HepG2 (cell line): ENCODE data around the gene PPA2. TPM values are rescaled to one million over a fixed set of nuclear protein-coding genes. Genes with fewer than 3 reads are reported as not detected.

Experiments used
- ARID4A ChIP-seq: sonication (generic); formaldehyde crosslinking; IDR thresholded peaks from 2 replicates; pipeline ENCODE4 v1.5.0; 2020; ENCODE audit warnings: mild to moderate bottlenecking, missing genetic modification reagents, borderline replicate concordance
- CTCF ChIP-seq: sonication (generic); formaldehyde crosslinking; IDR thresholded peaks from 2 replicates; pipeline ENCODE4 v1.5.0; 2020; ENCODE audit warnings: mild to moderate bottlenecking, missing genetic modification reagents, moderate library complexity
- FOXP4 ChIP-seq: sonication (generic); formaldehyde crosslinking; IDR thresholded peaks from 2 replicates; pipeline ENCODE4 v1.4.0; 2020; ENCODE audit warnings: missing genetic modification reagents
- FUBP1 ChIP-seq: sonication (generic); formaldehyde crosslinking; IDR thresholded peaks from 2 replicates; pipeline ENCODE4 v1.5.1; 2020; ENCODE audit warnings: missing genetic modification reagents, mild to moderate bottlenecking, borderline replicate concordance
- MIER2 ChIP-seq: IDR thresholded peaks from 2 replicates; pipeline ENCODE4 v1.6.1; 2016; ENCODE audit warnings: missing biosample characterization, missing genetic modification reagents
- RARG ChIP-seq: sonication (generic); formaldehyde crosslinking; IDR thresholded peaks from 2 replicates; pipeline ENCODE4 v1.4.0; 2020; ENCODE audit warnings: low read depth, mild to moderate bottlenecking, missing genetic modification reagents
- SRF ChIP-seq: IDR thresholded peaks from 2 replicates; pipeline ENCODE4 v1.6.1; 2011; ENCODE audit warnings: mild to moderate bottlenecking, low read depth, low read length, moderate library complexity
- SUZ12 ChIP-seq: fragments of 150-350 bp; IDR thresholded peaks from 2 replicates; pipeline ENCODE4 v1.6.1; 2014; ENCODE audit warnings: low read depth, low read length
- TBX2 ChIP-seq: sonication (generic); formaldehyde crosslinking; IDR thresholded peaks from 2 replicates; pipeline ENCODE4 v1.5.0; 2020; ENCODE audit warnings: missing genetic modification reagents, mild to moderate bottlenecking, borderline replicate concordance
- ZBTB37 ChIP-seq: sonication (generic); formaldehyde crosslinking; IDR thresholded peaks from 2 replicates; pipeline ENCODE4 v1.4.0; 2020; ENCODE audit warnings: mild to moderate bottlenecking, missing genetic modification reagents
- ZBTB44 ChIP-seq: sonication (generic); formaldehyde crosslinking; IDR thresholded peaks from 2 replicates; pipeline ENCODE4 v1.4.0; 2020; ENCODE audit warnings: missing genetic modification reagents
- ZNF138 ChIP-seq: sonication (generic); formaldehyde crosslinking; IDR thresholded peaks from 2 replicates; pipeline ENCODE4 v1.5.0; 2020; ENCODE audit warnings: mild to moderate bottlenecking, low read depth, missing genetic modification reagents
- ZNF225 ChIP-seq: sonication (generic); formaldehyde crosslinking; IDR thresholded peaks from 2 replicates; pipeline ENCODE4 v1.4.0; 2020; ENCODE audit warnings: mild to moderate bottlenecking, missing genetic modification reagents
- ZNF569 ChIP-seq: sonication (generic); formaldehyde crosslinking; IDR thresholded peaks from 2 replicates; pipeline ENCODE4 v1.5.0; 2020; ENCODE audit warnings: mild to moderate bottlenecking, missing genetic modification reagents, moderate library complexity, borderline replicate concordance
- ZNF709 ChIP-seq: sonication (generic); formaldehyde crosslinking; IDR thresholded peaks from 2 replicates; pipeline ENCODE4 v1.5.0; 2020; ENCODE audit warnings: mild to moderate bottlenecking, missing genetic modification reagents
- ZNF782 ChIP-seq: sonication (generic); formaldehyde crosslinking; IDR thresholded peaks from 2 replicates; pipeline ENCODE4 v1.4.0; 2020; ENCODE audit warnings: missing genetic modification reagents, mild to moderate bottlenecking, borderline replicate concordance
- polyA plus RNA-seq, 8 experiments: library from polyadenylated mRNA; depleted of rRNA in 3 of 8; stranded (reverse) in 7 of 8; unstranded in 1 of 8; fragments of >200 nt; fragmentation: Illumina TruSeq in 4 of 8; extraction: Trizol in 4 of 8; gene quantifications; 2 replicates each; pipeline versions ENCODE4 v1.2.1 to v1.2.3, GENCODE V29; 2011 to 2016; ENCODE audit warnings: low read depth in 4 of 8, missing spikeins in 1 of 8, mixed read lengths in 1 of 8; ENCODE audit not compliant: insufficient read depth in 1 of 8
- total RNA-seq, 5 experiments: library from RNA; depleted of rRNA; stranded (reverse); fragments of >200 nt; fragmentation: Illumina TruSeq; extraction: Trizol; gene quantifications; 2 replicates each; pipeline ENCODE4 v1.2.3, GENCODE V29; 2016; ENCODE audit warnings: low read depth in 1 of 5

Gene PPA2
- total and polyA plus RNA-seq, 2 of the 13 experiments (the other 11 are each of a cell fraction or from before 2014, with no cell fraction given), result 44.2 to 70.6 TPM

- TF ChIP-seq CTCF (CRISPR knock-in tag) (peak; percentile 96), FOXP4 (CRISPR knock-in tag) (no peak), ZNF225 (no peak), ZBTB44 (no peak), ZNF138 (CRISPR knock-in tag) (no peak), SUZ12 (no peak; the same call in 1 of the 2 replicates), ZNF569 (CRISPR knock-in tag) (no peak), FUBP1 (CRISPR knock-in tag) (no peak), SRF (no peak), MIER2 (CRISPR knock-in tag) (peak; percentile 45; the same call in 1 of the 2 replicates), RARG (CRISPR knock-in tag) (no peak), TBX2 (CRISPR knock-in tag) (no peak; the same call in 1 of the 2 replicates), ZNF709 (CRISPR knock-in tag) (no peak), ZBTB37 (CRISPR knock-in tag) (no peak), ARID4A (CRISPR knock-in tag) (0 out of 2 replicates have a peak, but pooled peaks have one; percentile 7), ZNF782 (CRISPR knock-in tag) (peak; percentile 79; the same call in 1 of the 2 replicates)
These were observed 247 bp upstream of the PPA2 start (continued) for GRCh38 chr4:105474099-105474518.
